GM12801 (cell line): ENCODE data around the gene EPHB2.

Source experiments
- CTCF ChIP-seq: IDR thresholded peaks from one replicate; pipeline ENCODE4 v1.5.1; 2011; ENCODE audit warnings: control low read depth; ENCODE audit not compliant: insufficient read length; ENCODE audit errors: extremely low read depth

Gene EPHB2

GRCh38 chr1:22774833-22775182, 64.2 kb downstream of the EPHB2 start:
- no peak for TF ChIP-seq CTCF

GRCh38 chr1:22775478-22775877, 64.8 kb downstream of the EPHB2 start:
- TF ChIP-seq CTCF, result no peak

- TF ChIP-seq CTCF, result no peak
Measured at GRCh38 chr1:22776035-22776613, 65.5 kb downstream of the EPHB2 start.

GRCh38 chr1:22777388-22778057, 66.9 kb downstream of the EPHB2 start:
- TF ChIP-seq CTCF, result no peak

GRCh38 chr1:22778408-22778807, 67.8 kb downstream of the EPHB2 start:
- no peak for TF ChIP-seq CTCF

- no peak for TF ChIP-seq CTCF
Measured at GRCh38 chr1:22778862-22779520, 68.4 kb downstream of the EPHB2 start.

- TF ChIP-seq CTCF, result no peak
Measured at GRCh38 chr1:22780696-22781095, 70.1 kb downstream of the EPHB2 start.
